Stimulated activated CD4-positive, alpha-beta T cell treated with anti-CD3 and anti-CD28 coated beads, Interleukin-2, amount 100 ng/mL, for 4 hours (primary cell): Measurements from ENCODE around the gene ITGB1BP1.

Experiments
- DNase-seq: peaks from one replicate; pipeline ENCODE4 v3.0.0-alpha.2; 2020; ENCODE audit warnings: low read depth

Gene ITGB1BP1

DNA sequence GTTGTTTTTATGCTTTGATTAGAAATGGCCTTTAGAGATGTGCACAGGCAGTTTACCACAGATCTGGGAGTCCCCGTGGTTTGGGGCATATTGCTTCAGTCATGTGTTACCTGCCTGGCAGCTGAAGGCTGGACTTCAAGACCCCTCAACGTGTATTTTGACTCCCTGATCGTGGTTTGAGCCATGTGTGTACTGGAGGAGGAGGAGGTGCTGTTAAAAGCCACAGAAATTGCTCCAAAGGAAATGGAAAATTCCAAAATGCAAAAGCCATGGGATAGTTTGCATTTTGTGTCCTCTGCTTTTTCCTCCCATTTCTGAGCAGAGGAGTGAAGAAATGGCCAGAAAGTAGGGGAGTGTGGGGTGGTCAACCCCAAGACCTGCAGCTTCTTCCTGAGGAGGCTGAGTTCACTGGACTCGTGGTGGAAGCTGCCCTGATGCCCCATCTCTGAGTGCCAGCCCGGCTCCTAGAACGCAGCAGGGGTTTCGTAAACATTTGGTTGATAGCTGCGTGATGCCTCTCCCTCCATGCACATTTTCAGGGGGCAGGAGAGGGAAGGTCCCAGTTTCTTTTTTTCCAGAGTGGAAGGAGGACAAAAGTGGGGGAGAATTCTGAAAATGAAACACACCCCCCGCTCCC lies 45.7 kb downstream of the ITGB1BP1 start:
- DNase-seq, result no peak

DNA sequence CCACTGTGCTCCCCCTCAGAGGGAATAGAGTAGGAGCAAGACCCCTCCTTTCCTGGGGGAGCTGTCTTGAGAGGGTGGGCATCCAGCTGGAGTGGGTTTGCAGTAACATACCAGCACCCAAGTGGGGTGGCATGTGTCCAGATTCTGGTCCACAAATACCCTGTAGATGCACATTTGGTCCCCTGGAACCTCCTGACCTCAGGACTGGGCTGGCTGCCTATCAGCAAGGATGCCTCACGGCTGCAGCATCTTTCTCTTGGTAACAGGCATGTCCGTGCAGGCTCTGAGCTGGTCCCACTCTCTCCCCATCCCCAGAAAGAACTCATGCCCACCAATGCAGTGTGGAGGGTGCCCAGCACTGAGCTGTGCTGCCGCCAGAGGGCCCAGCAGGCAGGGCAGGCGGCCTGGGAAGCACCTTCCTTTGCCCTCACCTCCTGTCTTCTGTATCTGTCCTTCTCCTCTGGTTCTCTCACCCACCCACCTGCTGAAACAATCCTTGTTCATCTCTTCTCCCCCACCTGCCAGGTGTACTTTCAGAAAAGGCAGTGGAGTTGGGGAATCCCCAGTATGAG lies 47.4 kb downstream of the ITGB1BP1 start:
- DNase-seq, result no peak

DNA sequence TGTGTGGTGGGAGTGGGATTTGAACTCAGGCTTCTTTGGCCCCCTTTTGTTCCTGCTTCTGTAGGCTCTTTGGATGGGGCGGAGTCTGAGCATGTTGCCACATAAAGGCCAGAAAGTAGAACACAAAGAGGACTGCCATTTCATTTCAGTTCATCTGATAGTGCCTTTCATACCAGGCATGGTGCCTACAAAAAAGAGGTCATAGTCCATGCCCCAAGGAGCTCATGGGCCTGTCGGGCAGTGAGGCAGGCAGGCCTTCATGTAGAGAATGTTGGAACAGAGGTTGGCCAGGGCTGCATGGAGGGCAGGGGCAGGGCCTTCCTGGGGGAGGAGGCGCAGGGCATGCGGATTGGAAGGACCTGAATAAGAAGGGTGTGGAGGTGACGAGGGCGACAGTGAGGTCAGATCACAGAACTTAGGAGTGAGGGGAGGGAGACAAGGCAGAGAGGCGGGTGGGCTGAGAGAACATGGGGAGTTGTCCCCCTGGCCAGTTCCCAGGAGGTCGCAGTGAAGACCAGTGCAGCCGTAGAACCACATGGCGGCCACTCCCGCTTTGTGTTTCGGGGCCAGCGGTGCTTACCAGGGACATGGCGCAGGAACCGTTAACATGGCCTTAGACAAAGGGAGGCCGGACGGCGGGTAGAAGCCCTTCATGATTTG lies 49.1 kb downstream of the ITGB1BP1 start:
- DNase-seq, result no peak

DNA sequence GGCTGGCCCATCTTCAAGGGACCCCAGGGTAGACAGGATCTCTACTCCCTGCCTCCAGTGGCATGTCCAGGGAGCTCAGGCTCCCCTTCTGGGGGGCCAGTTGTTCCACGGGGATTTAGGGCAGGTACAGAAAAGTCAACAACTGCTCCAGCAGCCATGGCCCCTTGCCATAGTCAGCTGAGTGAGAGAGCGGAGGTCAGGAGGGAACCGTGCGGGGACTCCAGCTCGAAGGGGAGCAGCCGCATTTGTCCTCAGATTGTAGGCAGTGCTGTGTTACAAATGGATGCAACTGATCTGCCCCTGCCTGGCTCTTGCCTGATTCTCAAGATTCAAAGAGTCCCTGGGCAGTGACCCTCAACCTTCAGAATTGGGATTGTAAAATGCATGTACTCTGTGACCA lies 49.9 kb downstream of the ITGB1BP1 start:
- no peak for DNase-seq

DNA sequence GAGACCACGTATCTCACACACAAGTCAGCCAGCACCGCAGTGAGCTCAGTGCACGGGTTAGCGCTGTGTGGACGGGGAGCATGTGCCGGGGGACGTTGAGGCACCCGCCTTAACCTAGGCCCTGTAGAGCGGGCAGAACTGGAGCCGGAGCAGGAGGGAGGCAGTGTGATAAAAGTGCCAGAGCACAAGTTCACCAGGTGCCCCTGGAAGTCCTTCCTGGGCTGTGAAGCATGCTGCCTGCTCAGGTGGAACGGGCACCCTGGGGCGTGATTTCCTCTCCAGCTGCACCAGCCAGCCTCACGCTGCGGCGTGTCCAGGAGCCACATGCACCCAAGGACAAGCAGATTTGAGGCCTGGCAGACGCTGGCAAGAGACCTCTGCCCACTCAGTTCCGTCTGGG lies 50.3 kb downstream of the ITGB1BP1 start:
- no peak for DNase-seq

DNA sequence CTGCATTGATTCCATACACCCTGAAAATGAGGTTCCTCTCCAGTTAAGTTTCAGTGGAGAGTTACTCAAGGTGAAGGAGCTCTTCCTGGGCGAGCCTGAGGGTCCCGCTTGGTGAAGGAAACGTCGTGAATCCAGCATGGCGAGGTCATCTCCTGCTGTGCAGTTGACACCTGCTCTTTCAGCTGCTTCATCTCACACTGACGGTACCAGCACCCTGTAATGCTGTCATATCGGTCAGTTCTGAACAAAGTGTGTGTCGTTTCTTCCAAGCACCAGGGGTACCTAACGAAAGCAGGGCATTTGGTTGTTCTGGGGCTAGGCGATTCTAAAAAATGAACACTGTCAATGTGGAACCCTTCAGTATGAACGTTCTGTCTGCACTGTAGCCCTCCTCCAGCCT lies 52.6 kb downstream of the ITGB1BP1 start:
- DNase-seq, result no peak

DNA sequence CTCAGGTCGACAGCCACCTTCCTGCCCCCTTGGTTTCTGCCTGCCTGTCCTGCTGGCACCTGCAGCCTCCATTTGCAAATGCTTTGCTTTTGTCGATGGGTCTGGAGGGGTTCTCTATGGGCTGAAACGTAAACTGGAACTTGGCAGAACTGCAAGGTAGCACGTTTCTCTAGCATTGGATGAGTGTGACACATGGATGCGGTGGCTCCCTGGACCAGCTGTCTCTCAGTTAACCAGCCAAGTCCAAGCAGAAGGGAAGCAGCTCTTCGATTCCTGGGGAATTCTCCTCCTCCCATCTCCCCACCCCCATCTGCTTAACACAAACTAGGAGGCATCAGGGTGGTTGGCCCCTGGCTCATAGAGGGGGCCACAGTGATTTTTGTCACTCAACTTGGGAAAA lies 57.3 kb downstream of the ITGB1BP1 start:
- DNase-seq, result no peak

DNA sequence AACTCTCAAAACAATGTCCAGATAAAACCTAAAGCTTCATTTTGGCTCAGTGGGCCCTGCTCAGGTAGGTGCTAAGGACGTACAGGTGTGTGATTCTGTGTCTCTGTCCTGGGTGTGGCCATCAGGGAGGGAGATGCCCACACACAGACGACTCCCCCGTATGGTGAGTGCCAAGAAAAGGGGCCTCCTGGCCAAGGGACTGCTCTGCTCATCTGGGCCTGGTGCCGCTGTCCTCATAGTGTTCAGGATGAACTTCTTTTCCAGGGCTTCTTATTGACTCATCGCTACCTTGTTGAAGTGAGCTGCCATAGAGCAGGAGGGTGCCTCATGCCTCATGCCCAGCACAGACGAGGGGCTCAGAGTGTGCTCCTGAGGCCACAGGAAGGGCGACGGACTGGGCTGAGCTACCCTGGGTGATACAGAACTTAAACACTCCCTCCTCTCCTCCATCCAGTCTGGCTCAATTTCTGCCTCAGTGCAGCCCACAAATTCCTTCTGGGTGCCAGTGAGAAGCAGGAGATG lies 57.8 kb downstream of the ITGB1BP1 start:
- no peak for DNase-seq

DNA sequence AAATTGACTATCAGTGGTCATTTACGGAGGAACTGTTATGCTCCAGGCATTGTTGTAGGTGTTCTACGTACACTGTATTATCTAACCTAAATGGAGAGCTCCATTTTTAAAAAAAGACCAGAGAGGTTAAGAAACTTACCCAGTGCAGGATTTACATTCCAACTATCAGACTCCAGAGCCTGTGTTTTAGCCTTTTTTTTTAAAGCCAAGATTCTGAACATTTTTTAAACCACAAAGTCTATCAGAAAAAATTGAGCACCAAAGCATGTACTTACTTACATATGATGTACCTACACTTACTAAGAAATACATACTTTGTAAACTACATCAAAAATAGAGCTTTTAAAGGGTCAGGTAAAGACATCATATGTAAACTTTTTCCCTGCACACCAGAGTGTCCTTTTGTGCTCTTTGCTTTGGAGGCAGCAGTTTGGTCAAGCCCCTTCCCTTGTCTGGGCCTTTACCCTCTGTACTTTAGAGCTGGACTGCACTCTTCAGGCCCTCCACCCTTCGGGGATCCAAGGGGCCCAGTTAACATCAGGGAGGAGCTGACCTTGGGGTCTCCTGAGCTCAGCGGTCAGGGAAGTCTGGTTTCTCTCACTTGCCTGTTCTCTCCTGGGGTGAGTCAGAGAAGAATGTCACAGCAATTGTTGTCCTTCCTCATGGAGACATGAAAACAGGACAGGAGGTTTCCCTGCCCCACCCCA lies 58.4 kb downstream of the ITGB1BP1 start:
- DNase-seq, result no peak

DNA sequence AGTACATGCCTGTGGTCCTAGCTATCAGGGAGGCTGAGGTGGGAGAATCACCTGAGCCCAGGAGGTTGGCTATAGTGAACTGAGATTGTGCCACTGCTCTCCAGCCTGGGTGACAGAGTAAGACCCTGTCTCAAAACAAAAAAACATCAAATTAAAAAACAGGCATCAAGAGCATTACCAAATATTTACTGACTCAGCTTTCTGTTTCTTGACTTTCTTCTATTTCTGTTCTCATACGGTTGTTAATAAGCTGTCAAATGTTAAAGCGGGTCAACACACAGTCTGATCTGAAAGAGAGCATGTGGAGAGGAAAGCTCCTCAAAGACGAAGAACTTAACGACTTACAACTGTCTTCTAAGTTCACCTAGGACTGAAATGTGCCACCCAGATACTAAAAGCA lies 59.0 kb downstream of the ITGB1BP1 start:
- no peak for DNase-seq

DNA sequence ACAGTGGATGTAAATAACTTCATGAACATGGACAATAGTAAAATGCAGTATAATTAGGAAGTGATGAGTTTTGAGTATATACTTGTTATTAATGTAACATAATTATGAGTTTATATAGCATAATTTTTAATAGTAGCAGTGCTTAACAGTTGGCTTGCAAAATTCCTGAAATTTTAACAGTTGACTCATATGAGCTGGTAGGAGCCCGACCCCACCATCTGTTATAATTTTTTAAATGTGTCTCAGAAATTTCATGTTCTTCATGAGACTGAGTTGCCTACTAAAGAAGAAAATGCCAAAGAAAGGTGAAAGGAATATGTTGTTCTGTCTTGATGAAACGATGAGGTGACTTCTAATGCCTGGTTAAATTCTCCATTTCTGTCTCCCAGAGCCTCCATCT lies 62.6 kb downstream of the ITGB1BP1 start:
- no peak for DNase-seq

DNA sequence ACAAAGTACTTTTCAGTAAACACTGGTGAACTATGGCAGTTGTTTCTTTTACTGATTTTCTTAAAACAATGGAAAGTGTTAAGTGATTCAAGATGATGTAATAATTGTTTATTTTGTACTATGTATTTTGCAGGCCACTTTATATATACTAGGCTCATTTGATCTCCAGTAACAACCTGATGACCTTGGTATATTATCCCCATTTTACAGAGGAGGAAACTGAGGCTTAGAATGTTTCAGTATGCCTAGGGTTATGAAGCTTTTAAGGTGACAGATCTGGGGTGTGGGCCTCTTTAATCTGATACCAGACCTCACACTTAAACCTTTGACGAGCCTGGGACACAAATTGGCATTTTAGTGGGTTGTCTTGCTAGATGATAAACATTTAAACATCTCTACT lies 63.2 kb downstream of the ITGB1BP1 start:
- DNase-seq, result no peak

DNA sequence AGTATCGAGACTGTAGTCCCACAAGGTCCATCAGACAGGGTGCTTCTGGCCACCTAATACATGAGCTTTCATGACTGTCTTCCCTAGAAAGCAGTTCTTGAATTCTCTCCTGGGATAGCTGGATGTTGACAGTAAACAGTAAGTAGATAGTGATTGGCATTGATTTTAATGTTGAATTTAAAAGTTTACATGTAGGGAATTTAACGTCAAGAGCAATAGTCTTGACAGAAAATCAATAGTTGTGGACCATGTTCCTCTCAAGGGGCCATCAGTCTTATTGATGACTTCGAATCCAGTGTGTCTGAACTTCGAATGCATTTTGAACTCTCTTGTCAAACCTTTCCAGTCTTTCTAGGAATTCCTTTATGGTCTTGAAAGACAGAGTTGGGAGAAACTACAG lies 63.9 kb downstream of the ITGB1BP1 start:
- DNase-seq, result no peak

DNA sequence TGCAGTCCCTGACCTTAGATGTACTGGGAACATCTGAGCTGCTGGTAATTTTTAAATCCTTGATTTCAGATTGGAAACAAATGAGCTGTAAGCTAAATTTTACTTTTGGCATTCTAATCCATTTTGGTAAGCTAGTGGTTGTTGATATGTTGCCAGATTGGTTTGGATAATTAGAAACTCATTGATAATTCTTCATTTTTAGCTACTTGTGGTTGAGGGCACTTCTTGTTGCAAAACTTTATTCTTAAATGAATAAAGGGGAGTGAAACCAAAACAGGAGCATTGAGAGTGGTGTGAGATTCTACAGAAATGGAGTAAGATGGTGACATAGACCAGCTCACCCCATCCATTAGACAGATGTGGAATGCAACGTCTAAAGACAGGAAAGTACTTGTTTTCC lies 64.5 kb downstream of the ITGB1BP1 start:
- DNase-seq, result no peak

DNA sequence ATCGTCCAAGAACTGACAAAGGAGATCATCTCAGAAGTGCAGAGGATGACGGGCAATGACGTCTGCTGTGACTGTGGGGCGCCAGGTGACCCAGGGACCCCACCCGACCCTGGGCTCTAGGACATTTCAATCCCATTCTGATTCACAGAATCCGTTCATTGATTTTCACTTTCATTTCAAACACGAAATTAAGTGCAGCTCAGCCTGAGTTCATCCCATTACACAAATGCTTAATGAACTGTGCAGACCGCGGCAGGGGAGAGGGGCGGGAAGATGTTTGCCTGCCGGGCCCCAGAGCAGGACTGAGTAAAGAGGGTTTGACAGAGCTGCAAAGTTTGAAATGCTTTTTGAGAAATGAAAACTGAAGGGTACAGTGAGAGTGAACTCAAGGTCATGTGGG lies 67.1 kb downstream of the ITGB1BP1 start:
- no peak for DNase-seq

DNA sequence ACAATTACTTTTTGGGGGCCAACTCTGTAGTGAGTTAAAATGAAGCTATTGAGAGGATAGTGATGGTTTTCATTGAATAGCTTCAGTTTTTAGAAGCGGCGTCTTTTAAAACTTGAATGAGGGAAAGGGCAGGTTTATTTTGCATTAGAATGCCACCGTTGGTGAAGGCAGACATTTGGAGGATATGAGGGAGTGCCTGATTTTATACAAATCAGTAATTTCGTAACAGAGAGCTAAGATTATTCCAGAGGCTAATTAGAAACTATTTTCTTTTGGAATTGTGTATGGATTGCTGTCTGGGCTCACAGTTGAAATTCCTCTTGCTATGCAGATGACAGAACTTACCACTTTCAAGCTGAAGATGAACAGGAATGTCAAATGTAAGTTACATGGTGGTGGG lies 67.6 kb downstream of the ITGB1BP1 start:
- DNase-seq, result no peak

DNA sequence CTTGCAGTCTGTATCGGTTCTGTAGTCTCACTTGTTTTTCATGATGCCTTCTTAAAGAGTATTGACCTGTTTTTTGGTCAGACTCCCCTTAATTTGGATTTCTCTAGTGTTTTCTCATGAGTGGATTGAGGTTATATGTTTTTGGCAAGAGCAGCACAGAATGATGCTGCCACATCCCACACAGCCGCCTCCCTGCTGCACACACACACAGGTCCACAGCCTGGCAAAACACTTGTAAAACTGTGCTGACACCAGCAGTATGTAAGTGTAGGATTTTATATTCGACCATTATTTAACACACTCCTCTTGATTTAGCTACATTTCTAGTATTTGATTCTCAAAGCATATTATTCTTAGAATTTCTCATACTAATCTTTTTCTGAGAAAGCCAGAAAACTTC lies 68.1 kb downstream of the ITGB1BP1 start:
- DNase-seq, result no peak

DNA sequence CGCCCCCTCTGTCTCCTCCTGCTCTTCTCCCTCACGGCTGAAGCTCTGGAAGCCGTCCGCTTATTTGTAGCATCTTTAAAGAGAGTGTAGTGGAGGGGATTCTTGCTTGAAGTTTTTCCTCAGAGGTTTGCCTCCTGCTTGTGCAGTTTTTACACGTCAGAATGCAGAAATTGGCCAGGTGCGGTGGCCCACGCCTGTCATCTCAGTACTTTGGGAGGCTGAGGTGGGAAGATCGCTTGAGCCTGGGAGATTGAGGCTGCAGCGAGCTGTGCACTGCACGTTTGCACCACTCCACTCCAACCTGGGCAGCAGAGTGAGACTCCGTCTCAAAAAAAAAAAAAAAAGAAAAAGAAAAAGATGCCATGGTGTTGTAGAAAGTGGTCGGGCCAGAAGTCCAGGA lies 69.0 kb downstream of the ITGB1BP1 start:
- no peak for DNase-seq
